Astrocyte of the cerebellum (primary cell): ENCODE measurements around the gene RUNX2.

ENCODE experiments used
- DNase-seq: peaks from one replicate; pipeline ENCODE4 v3.0.0-alpha.2; 2011; ENCODE audit warnings: low read depth
- H3K4me3 ChIP-seq: 2 replicates; pipeline ENCODE4 v1.5.1; 2011; ENCODE audit warnings: mild to moderate bottlenecking, low read depth, low read length, moderate library complexity
- CTCF ChIP-seq: IDR thresholded peaks from 2 replicates; pipeline ENCODE4 v1.5.1; 2012; ENCODE audit warnings: low read length, low read depth, moderate library complexity, mild to moderate bottlenecking; ENCODE audit errors: missing control alignments
- in situ Hi-C: cut with HindIII; loops from 2 replicates; pipeline ENCODE4 v1.10.0; 2017; ENCODE audit warnings: low sequenced_read_pairs

Gene RUNX2

GRCh38 chr6:45467853-45468252, 139.7 kb downstream of the RUNX2 start:
- no peak for TF ChIP-seq CTCF
- in situ Hi-C loops: no loop called here

GRCh38 chr6:45469663-45470062, 141.5 kb downstream of the RUNX2 start:
- in situ Hi-C loops: no loop called here
- H3K4me3 ChIP-seq: no peak overlapping the region
- TF ChIP-seq CTCF: no peak
- no peak for DNase-seq

More at GRCh38 chr6:45467853-45468252, 139.7 kb downstream of the RUNX2 start:
- no peak overlapping the region for H3K4me3 ChIP-seq
- DNase-seq: no peak

DNA sequence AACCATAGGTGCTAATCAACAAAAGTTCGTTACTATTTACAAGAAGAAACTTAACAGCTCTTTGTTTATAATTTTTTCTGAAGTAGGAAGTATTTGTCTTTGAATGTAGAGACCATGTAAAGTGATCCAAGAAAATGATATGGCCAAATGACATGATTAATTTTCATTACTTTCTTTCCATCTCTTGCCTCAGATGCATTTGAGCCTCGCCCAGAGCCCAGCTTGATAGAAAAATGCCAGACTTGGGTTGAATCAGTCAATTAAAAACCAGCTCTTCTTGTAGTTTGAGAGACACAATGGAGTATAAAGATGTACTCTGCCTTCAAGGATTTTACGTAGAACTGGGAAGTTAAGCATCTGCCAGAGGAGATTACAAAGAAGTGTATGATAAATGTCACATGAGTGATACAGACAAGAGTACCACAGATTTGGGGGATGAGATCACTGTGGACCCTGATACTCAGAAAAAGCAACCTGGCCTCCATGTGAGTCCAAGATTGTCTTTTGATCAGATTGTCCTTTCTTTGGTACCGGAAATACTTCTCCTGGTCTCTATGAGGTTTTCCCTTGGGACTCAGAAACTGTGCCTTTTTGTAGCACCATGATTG, 142.1 kb downstream of the RUNX2 start:
- H3K4me3 ChIP-seq: no peak overlapping the region
- TF ChIP-seq CTCF: no peak
- DNase-seq: no peak
- in situ Hi-C loops: no loop called here

GRCh38 chr6:45472382-45472781, 144.3 kb downstream of the RUNX2 start:
- in situ Hi-C loops: no loop called here
- peak; percentile 8 for DNase-seq
- H3K4me3 ChIP-seq: no peak overlapping the region
- no peak for TF ChIP-seq CTCF

GRCh38 chr6:45473121-45473993, 145.2 kb downstream of the RUNX2 start:
- no peak for DNase-seq
- in situ Hi-C loops: no loop called here
- H3K4me3 ChIP-seq: no peak overlapping the region
- no peak for TF ChIP-seq CTCF

DNA sequence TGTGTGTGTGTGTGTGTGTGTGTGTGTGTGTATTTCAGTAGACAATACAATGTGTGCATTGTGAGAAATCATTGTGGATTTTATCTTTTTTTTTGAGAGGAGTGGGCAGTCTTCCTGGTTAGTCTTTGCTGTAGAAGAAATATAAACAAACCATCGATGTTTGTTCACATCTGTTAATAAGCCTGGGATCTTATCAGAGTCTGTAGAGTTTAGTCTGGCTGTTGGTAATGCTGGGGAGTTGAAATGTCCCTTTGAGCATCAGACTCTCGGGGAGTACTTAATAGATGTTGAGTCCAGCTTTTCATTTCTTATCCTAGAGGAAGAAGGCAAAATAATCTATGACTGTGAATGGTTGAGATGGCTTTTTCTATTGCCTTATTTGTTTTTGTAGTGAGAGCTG, 146.2 kb downstream of the RUNX2 start:
- no peak for DNase-seq
- in situ Hi-C loops: no loop called here
- no peak for TF ChIP-seq CTCF
- no peak overlapping the region for H3K4me3 ChIP-seq
